Progenitor cell of endocrine pancreas (in vitro differentiated cells): ENCODE measurements around the gene SENP8. TPM values are rescaled to one million over a fixed set of nuclear protein-coding genes. Genes with fewer than 3 reads are reported as not detected.
A peak's percentile ranks its signal among the peaks of the same experiment; 100 is the strongest.
"Not testable (repeated sequence)": the region's sequence is repeated elsewhere in the genome, so short reads cannot be mapped to it uniquely, and the experiment has no call there.

Experiments used
- DNase-seq: peaks from one replicate; pipeline ENCODE4 v3.0.0; 2021; ENCODE audit warnings: low spot score; ENCODE audit not compliant: unreplicated experiment
- H3K27ac Mint-ChIP-seq: 2 replicates; pipeline ENCODE4 v1.8.0; 2021; ENCODE audit warnings: mild to moderate bottlenecking, moderate library complexity, mixed read lengths
- H3K27me3 Mint-ChIP-seq: 2 replicates; pipeline ENCODE4 v1.8.0; 2021; ENCODE audit warnings: mixed read lengths
- H3K36me3 Mint-ChIP-seq: 2 replicates; pipeline ENCODE4 v1.8.0; 2022; ENCODE audit warnings: mixed read lengths; ENCODE audit not compliant: insufficient read depth
- H3K4me1 Mint-ChIP-seq: 2 replicates; pipeline ENCODE4 v1.8.0; 2021; ENCODE audit warnings: low read depth, mixed read lengths
- H3K4me3 Mint-ChIP-seq: 2 replicates; pipeline ENCODE4 v1.8.0; 2021; ENCODE audit warnings: low read depth, mild to moderate bottlenecking, moderate library complexity, mixed read lengths
- H3K9me3 Mint-ChIP-seq: 2 replicates; pipeline ENCODE4 v1.8.0; 2021; ENCODE audit warnings: low read depth, mixed read lengths
- CTCF ChIP-seq: fragments of 200-600 bp; sonication (generic); IDR thresholded peaks from one replicate; pipeline ENCODE4 v1.5.0; 2021; ENCODE audit warnings: antibody characterized with exemption, mild to moderate bottlenecking; ENCODE audit not compliant: unreplicated experiment
- long read RNA-seq: library from polyadenylated mRNA; unstranded; transcript quantifications from one replicate; pipeline ENCODE4 v2.0.0, GENCODE V29; 2020
- total RNA-seq: library from RNA; stranded (reverse); gene quantifications from 2 replicates; pipeline ENCODE4 v1.2.1, GENCODE V29; 2021

The SENP8 gene
- 4.7 and 5.1 TPM in 2 replicates for total RNA-seq
- long read RNA-seq, full-length matches to known transcripts: 20 of 24 reads
- long read RNA-seq, partial matches to known transcripts: 0 of 24 reads
- long read RNA-seq, other reads (novel, unspliced or antisense): 4 of 24 reads

- Mint-ChIP-seq H3K4me1 (peaks cover 32% of the 10 kb centered on the region), H3K27me3 (peaks cover 26% of the 10 kb centered on the region), H3K36me3 (no peaks in the 10 kb centered on the region), H3K4me3 (peak within 1 kb of the TSS; percentile 98), H3K27ac (peak within 1 kb of the TSS; percentile 99), H3K9me3 (no peaks in the 10 kb centered on the region)
- no peak for TF ChIP-seq CTCF
- peak; percentile 98 for DNase-seq
These were observed at the start of gene SENP8, which contains the start of gene MYO9A for GRCh38 chr15:72118017-72118978. TSS of gene SENP8 (plus strand) at chr15:72118403. CDS start at chr15:72139624, 21,221 bp downstream. TSS of gene MYO9A (minus strand) at chr15:72118150. CDS start at chr15:72046563, 71,587 bp downstream.

GRCh38 chr15:72068856-72069255, 49.3 kb upstream of the SENP8 start:
- H3K27ac Mint-ChIP-seq: no peak overlapping the region
- H3K36me3 Mint-ChIP-seq: peaks cover 1% of the 10 kb centered on the region
- no peak for TF ChIP-seq CTCF
- peaks cover 4% of the 10 kb centered on the region for H3K9me3 Mint-ChIP-seq
- H3K4me1 Mint-ChIP-seq: no peaks in the 10 kb centered on the region
- no peak overlapping the region for H3K4me3 Mint-ChIP-seq
- no peaks in the 10 kb centered on the region for H3K27me3 Mint-ChIP-seq
- no peak for DNase-seq

GRCh38 chr15:72070817-72071447, 47.3 kb upstream of the SENP8 start:
- TF ChIP-seq CTCF: no peak
- no peak for DNase-seq
- Mint-ChIP-seq H3K36me3 (no peaks in the 10 kb centered on the region), H3K9me3 (no peaks in the 10 kb centered on the region), H3K4me1 (no peaks in the 10 kb centered on the region), H3K27me3 (no peaks in the 10 kb centered on the region), H3K4me3 (no peak overlapping the region), H3K27ac (no peak overlapping the region)

GRCh38 chr15:72071448-72071825, 46.8 kb upstream of the SENP8 start:
- H3K4me3 Mint-ChIP-seq: not testable (repeated sequence)

GRCh38 chr15:72074335-72075060, 43.7 kb upstream of the SENP8 start:
- Mint-ChIP-seq H3K27ac (no peak overlapping the region), H3K4me1 (no peaks in the 10 kb centered on the region), H3K27me3 (no peaks in the 10 kb centered on the region), H3K36me3 (no peaks in the 10 kb centered on the region), H3K9me3 (no peaks in the 10 kb centered on the region), H3K4me3 (no peak overlapping the region)
- no peak for TF ChIP-seq CTCF
- DNase-seq: no peak

More at GRCh38 chr15:72071448-72071825, 46.8 kb upstream of the SENP8 start:
- H3K27ac Mint-ChIP-seq, H3K4me1 Mint-ChIP-seq, H3K27me3 Mint-ChIP-seq, DNase-seq, H3K36me3 Mint-ChIP-seq, H3K9me3 Mint-ChIP-seq: not testable (repeated sequence)
